AG09319 (cell line): ENCODE results near the gene CCNF.

Experiments used
- DNase-seq: peaks from one replicate; pipeline ENCODE4 v3.0.0-alpha.2; 2010; ENCODE audit warnings: low read depth; ENCODE audit errors: extremely low read depth
- CTCF ChIP-seq: IDR thresholded peaks from 2 replicates; pipeline ENCODE4 v1.5.1; 2011; ENCODE audit warnings: low read depth, mild to moderate bottlenecking, inconsistent platforms, low read length, moderate library complexity

CCNF gene

GRCh38 chr16:2497116-2497630 lies 67.9 kb downstream of the CCNF start:
- TF ChIP-seq CTCF: no peak

GRCh38 chr16:2497695-2498484 lies 68.6 kb downstream of the CCNF start:
- no peak for TF ChIP-seq CTCF
- DNase-seq: no peak

More at GRCh38 chr16:2497116-2497630, 67.9 kb downstream of the CCNF start:
- DNase-seq: no peak

- DNase-seq: no peak
These were observed 69.4 kb downstream of the CCNF start for GRCh38 chr16:2498531-2499253.

GRCh38 chr16:2499454-2499853 lies 70.2 kb downstream of the CCNF start:
- no peak for TF ChIP-seq CTCF
- DNase-seq: no peak

More at GRCh38 chr16:2498531-2499253, 69.4 kb downstream of the CCNF start:
- no peak for TF ChIP-seq CTCF

- no peak for TF ChIP-seq CTCF
- no peak for DNase-seq
These were observed 70.7 kb downstream of the CCNF start for GRCh38 chr16:2499890-2500429.

- no peak for DNase-seq
- no peak for TF ChIP-seq CTCF
These were observed 71.2 kb downstream of the CCNF start for GRCh38 chr16:2500430-2500917.
